IPS-18c (cell line): ENCODE measurements around the gene MRPS27.

Source experiments
- H3K4me3 ChIP-seq: 2 replicates; pipeline ENCODE4 v1.7.0; 2013; ENCODE audit warnings: low read depth, mild to moderate bottlenecking, low read length, moderate library complexity; ENCODE audit not compliant: insufficient read depth
- H3K9me3 ChIP-seq: one replicate; pipeline ENCODE4 v1.6.1; 2013; ENCODE audit warnings: mild to moderate bottlenecking, low read length, moderate library complexity; ENCODE audit not compliant: control insufficient read depth, insufficient read depth

Gene MRPS27

GRCh38 chr5:72281430-72281763 is 38.6 kb downstream of the MRPS27 start:
- Histone ChIP-seq H3K4me3 (no peak overlapping the region), H3K9me3 (no peaks in the 10 kb centered on the region)

GRCh38 chr5:72280581-72281069 is 39.4 kb downstream of the MRPS27 start:
- no peaks in the 10 kb centered on the region for H3K9me3 ChIP-seq
- H3K4me3 ChIP-seq = no peak overlapping the region

- no peaks in the 10 kb centered on the region for H3K9me3 ChIP-seq
- H3K4me3 ChIP-seq = no peak overlapping the region
These were observed 43.8 kb downstream of the MRPS27 start for GRCh38 chr5:72276219-72276752.

- Histone ChIP-seq H3K9me3 (no peaks in the 10 kb centered on the region), H3K4me3 (no peak overlapping the region)
These were observed 46.5 kb downstream of the MRPS27 start for GRCh38 chr5:72273547-72273946.

- H3K4me3 ChIP-seq = no peak overlapping the region
- no peaks in the 10 kb centered on the region for H3K9me3 ChIP-seq
These were observed 47.6 kb downstream of the MRPS27 start for GRCh38 chr5:72272398-72272797.

GRCh38 chr5:72271702-72272101 is 48.3 kb downstream of the MRPS27 start:
- Histone ChIP-seq H3K9me3 (no peaks in the 10 kb centered on the region), H3K4me3 (no peak overlapping the region)

- Histone ChIP-seq H3K4me3 (no peak overlapping the region), H3K9me3 (no peaks in the 10 kb centered on the region)
These were observed 50.0 kb downstream of the MRPS27 start for GRCh38 chr5:72270037-72270436.

- H3K4me3 ChIP-seq = no peak overlapping the region
- no peaks in the 10 kb centered on the region for H3K9me3 ChIP-seq
These were observed 50.6 kb downstream of the MRPS27 start for GRCh38 chr5:72269411-72269780.

- Histone ChIP-seq H3K4me3 (no peak overlapping the region), H3K9me3 (no peaks in the 10 kb centered on the region)
These were observed 51.2 kb downstream of the MRPS27 start for GRCh38 chr5:72268753-72269410.

GRCh38 chr5:72268260-72268659 is 51.8 kb downstream of the MRPS27 start:
- Histone ChIP-seq H3K9me3 (no peaks in the 10 kb centered on the region), H3K4me3 (no peak overlapping the region)

GRCh38 chr5:72267685-72268084 is 52.4 kb downstream of the MRPS27 start:
- Histone ChIP-seq H3K4me3 (no peak overlapping the region), H3K9me3 (no peaks in the 10 kb centered on the region)

- no peak overlapping the region for H3K4me3 ChIP-seq
- H3K9me3 ChIP-seq = no peaks in the 10 kb centered on the region
These were observed 53.2 kb downstream of the MRPS27 start for GRCh38 chr5:72266862-72267261.

GRCh38 chr5:72265032-72265877 is 54.8 kb downstream of the MRPS27 start:
- Histone ChIP-seq H3K4me3 (no peak overlapping the region), H3K9me3 (no peaks in the 10 kb centered on the region)

GRCh38 chr5:72256536-72256935 is 63.5 kb downstream of the MRPS27 start:
- Histone ChIP-seq H3K9me3 (no peaks in the 10 kb centered on the region), H3K4me3 (no peak overlapping the region)

GRCh38 chr5:72255670-72256069 is 64.4 kb downstream of the MRPS27 start:
- Histone ChIP-seq H3K4me3 (no peak overlapping the region), H3K9me3 (no peaks in the 10 kb centered on the region)

- no peaks in the 10 kb centered on the region for H3K9me3 ChIP-seq
- H3K4me3 ChIP-seq = no peak overlapping the region
These were observed 64.8 kb downstream of the MRPS27 start for GRCh38 chr5:72255237-72255636.

- no peaks in the 10 kb centered on the region for H3K9me3 ChIP-seq
- no peak overlapping the region for H3K4me3 ChIP-seq
These were observed 67.4 kb downstream of the MRPS27 start for GRCh38 chr5:72252574-72253155.

GRCh38 chr5:72252008-72252407 is 68.0 kb downstream of the MRPS27 start:
- no peaks in the 10 kb centered on the region for H3K9me3 ChIP-seq
- H3K4me3 ChIP-seq = no peak overlapping the region
